ENCODE results near the gene KRTAP2-3. TPM values are rescaled to one million over a fixed set of nuclear protein-coding genes. Genes with fewer than 3 reads are reported as not detected.
"Not testable (repeated sequence)": the region's sequence is repeated elsewhere in the genome, so short reads cannot be mapped to it uniquely, and the experiment has no call there.

The KRTAP2-3 gene
- total RNA-seq, 2 experiments from 2014 or later = not detected

DNA sequence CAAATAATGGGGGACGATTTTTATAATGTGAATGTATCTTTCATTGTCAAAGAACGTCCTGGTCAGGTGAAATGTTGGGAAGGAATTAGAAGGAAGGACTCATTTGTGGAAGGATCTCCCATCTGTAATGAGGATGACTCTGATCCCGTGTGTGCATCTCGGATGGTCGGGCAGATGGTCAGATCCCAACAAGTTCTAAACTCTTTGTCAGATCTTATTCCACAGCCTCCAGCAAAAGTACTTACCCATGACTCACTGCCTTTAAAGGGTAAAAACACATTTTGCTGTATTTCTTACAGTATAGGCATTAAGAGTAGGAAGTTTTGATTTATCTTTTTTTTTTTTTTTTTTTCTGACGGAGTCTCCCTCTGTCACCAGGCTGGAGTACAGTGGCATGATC lies 38.6 kb upstream of the KRTAP2-3 start:
- no peaks in the 10 kb centered on the region for H4K20me1 ChIP-seq (ENCODE audit: insufficient read depth, low read length)
- BruUV-seq (replicated peaks) = no TSS peak
- no peak overlapping the region for H3K27ac ChIP-seq (ENCODE audit: low read depth, low read length, poor library complexity, severe bottlenecking)
- intact Hi-C loops (cut with micrococcal nuclease; ENCODE audit: unreplicated experiment) = no loop called here
- no peaks in the 10 kb centered on the region for H3K9me3 ChIP-seq (ENCODE audit: low read length)
- no peak overlapping the region for H3K4me3 ChIP-seq (ENCODE audit: low read depth, low read length, poor library complexity, severe bottlenecking)
- no peaks in the 10 kb centered on the region for H3K36me3 ChIP-seq (ENCODE audit: insufficient read depth, low read length)
- no peak for DNase-seq (ENCODE audit: low spot score)
- no peak overlapping the region for H3K4me2 ChIP-seq (ENCODE audit: low read length)
- CTCF ChIA-PET (ENCODE audit: unreplicated experiment) = no interaction called here
- no peaks in the 10 kb centered on the region for H3K9me2 ChIP-seq (ENCODE audit: insufficient read depth, low read length)
- POLR2A ChIA-PET = no interaction called here
- no peaks in the 10 kb centered on the region for H3K4me1 ChIP-seq (ENCODE audit: insufficient read depth, low read length, poor library complexity, severe bottlenecking)
- no peak for TF ChIP-seq EZH2phosphoT487 (IDR thresholded peaks at IDR 0.05; ENCODE audit: borderline replicate concordance, low read depth, low read length)
- TF ChIP-seq, protein P1, sequence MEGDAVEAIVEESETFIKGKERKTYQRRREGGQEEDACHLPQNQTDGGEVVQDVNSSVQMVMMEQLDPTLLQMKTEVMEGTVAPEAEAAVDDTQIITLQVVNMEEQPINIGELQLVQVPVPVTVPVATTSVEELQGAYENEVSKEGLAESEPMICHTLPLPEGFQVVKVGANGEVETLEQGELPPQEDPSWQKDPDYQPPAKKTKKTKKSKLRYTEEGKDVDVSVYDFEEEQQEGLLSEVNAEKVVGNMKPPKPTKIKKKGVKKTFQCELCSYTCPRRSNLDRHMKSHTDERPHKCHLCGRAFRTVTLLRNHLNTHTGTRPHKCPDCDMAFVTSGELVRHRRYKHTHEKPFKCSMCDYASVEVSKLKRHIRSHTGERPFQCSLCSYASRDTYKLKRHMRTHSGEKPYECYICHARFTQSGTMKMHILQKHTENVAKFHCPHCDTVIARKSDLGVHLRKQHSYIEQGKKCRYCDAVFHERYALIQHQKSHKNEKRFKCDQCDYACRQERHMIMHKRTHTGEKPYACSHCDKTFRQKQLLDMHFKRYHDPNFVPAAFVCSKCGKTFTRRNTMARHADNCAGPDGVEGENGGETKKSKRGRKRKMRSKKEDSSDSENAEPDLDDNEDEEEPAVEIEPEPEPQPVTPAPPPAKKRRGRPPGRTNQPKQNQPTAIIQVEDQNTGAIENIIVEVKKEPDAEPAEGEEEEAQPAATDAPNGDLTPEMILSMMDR (conservative IDR thresholded peaks at IDR 0.05; ENCODE audit: low read length) = no peak
- no peak overlapping the region for H2AFZ ChIP-seq (ENCODE audit: low read length)
- H3K79me2 ChIP-seq (ENCODE audit: insufficient read depth, low read depth, low read length) = no peaks in the 10 kb centered on the region

DNA sequence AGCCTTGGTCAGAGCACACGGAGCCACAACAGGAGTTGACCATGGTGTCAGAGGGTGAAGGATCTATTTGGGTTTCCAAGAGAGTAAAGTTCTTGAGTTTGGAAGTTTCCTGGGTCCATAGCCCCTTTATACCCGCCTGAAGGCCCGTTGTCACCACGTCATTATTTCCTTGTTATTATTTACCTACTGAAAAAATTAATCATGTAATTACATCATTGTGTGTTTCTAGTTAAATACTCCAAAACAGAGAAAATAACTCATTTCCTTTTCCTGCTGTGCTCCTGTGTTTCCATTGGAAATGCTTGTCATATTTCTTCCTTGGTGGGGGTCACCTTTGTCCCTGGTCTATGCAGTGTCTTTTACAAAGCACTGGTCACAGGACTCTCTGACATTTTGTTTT lies 38.1 kb upstream of the KRTAP2-3 start, which contains the start of gene KRTAP4-8:
TSS of gene KRTAP4-8 (minus strand) at position 101 of the 400 bp plus-strand sequence. CDS start at position 43, 58 bp downstream.
- H4K20me1 ChIP-seq (ENCODE audit: insufficient read depth, low read length) = no peaks in the 10 kb centered on the region
- CTCF ChIA-PET (ENCODE audit: unreplicated experiment) = no interaction called here

DNA sequence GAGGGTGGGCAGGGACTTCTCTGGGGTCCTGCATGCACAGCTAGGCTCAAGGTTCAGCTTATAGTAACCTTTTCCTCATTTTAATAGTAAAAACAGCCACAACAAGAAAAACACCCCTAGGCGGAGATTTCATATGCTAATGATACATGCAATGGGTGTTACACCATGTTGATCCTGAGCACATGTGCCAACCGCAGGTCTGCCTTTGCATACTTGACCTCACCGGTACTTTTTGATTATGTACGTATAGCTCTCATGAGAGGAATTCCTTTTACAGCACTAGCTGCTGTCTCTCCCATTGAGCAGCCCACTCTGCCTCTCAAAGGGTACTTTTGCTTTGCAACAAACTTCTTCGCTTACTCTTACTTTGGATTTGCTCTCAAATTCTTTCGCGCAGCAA lies 36.1 kb upstream of the KRTAP2-3 start:
- POLR2A ChIA-PET = no interaction called here
- H2AFZ ChIP-seq (ENCODE audit: low read length) = no peak overlapping the region

More for the DNA sequence above, 38.1 kb upstream of the KRTAP2-3 start, which contains the start of gene KRTAP4-8:
- H3K4me3 ChIP-seq (ENCODE audit: low read depth, low read length, poor library complexity, severe bottlenecking) = no peak within 1 kb of the TSS
- no peaks in the 10 kb centered on the region for H3K36me3 ChIP-seq (ENCODE audit: insufficient read depth, low read length)
- intact Hi-C loops (cut with micrococcal nuclease; ENCODE audit: unreplicated experiment) = no loop called here
- no peak within 1 kb of the TSS for H2AFZ ChIP-seq (ENCODE audit: low read length)
- no peak within 1 kb of the TSS for H3K4me2 ChIP-seq (ENCODE audit: low read length)
- no peak within 1 kb of the TSS for H3K27ac ChIP-seq (ENCODE audit: low read depth, low read length, poor library complexity, severe bottlenecking)
- no peaks in the 10 kb centered on the region for H3K4me1 ChIP-seq (ENCODE audit: insufficient read depth, low read length, poor library complexity, severe bottlenecking)
- H3K79me2 ChIP-seq (ENCODE audit: insufficient read depth, low read depth, low read length) = no peaks in the 10 kb centered on the region
- no peaks in the 10 kb centered on the region for H3K9me2 ChIP-seq (ENCODE audit: insufficient read depth, low read length)
- TF ChIP-seq, protein P1 (conservative IDR thresholded peaks at IDR 0.05; ENCODE audit: low read length) = no peak
- TF ChIP-seq EZH2phosphoT487 (IDR thresholded peaks at IDR 0.05; ENCODE audit: borderline replicate concordance, low read depth, low read length) = no peak
- no peaks in the 10 kb centered on the region for H3K9me3 ChIP-seq (ENCODE audit: low read length)
- DNase-seq (ENCODE audit: low spot score) = no peak
- POLR2A ChIA-PET = no interaction called here
- no TSS peak for BruUV-seq (replicated peaks)

DNA sequence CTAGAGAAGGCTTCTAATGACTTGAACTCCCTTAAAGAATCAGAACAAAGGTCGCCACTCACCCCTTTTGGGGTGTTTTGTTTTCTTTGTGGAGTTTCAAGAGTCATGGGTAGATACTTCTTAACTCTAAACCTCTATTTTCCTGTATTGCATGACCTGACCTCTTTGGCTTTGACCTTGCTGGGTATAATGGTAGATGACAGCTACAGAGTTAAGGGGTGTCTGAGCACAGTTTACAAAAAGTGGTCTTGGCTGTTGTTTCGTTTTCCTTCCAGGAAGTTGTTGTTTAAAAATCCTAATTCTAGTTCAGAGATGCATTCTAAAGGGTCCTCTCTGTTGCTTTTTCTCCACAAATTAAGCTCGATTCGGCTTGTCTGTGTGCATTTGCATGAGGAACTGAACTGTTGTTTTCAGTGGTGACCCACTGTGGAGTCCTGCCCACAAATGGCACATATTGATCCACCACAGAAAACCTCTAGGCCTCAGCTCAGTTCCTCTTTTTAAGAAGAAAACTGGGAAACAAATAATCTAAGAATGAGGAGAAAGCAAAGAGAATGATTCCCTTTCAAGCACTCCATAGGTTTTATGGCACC lies 28.9 kb upstream of the KRTAP2-3 start:
- H3K9me3 ChIP-seq (ENCODE audit: low read length) = not testable (repeated sequence)

More for the DNA sequence above, 36.1 kb upstream of the KRTAP2-3 start:
- TF ChIP-seq EZH2phosphoT487 (IDR thresholded peaks at IDR 0.05; ENCODE audit: borderline replicate concordance, low read depth, low read length) = no peak
- TF ChIP-seq, protein P1 (conservative IDR thresholded peaks at IDR 0.05; ENCODE audit: low read length) = no peak
- Histone ChIP-seq H3K9me3 (ENCODE audit: low read length) (no peaks in the 10 kb centered on the region), H3K4me1 (ENCODE audit: insufficient read depth, low read length, poor library complexity, severe bottlenecking) (no peaks in the 10 kb centered on the region), H4K20me1 (ENCODE audit: insufficient read depth, low read length) (no peaks in the 10 kb centered on the region), H3K27ac (ENCODE audit: low read depth, low read length, poor library complexity, severe bottlenecking) (no peak overlapping the region), H3K4me3 (ENCODE audit: low read depth, low read length, poor library complexity, severe bottlenecking) (no peak overlapping the region), H3K79me2 (ENCODE audit: insufficient read depth, low read depth, low read length) (no peaks in the 10 kb centered on the region), H3K36me3 (ENCODE audit: insufficient read depth, low read length) (no peaks in the 10 kb centered on the region), H3K9me2 (ENCODE audit: insufficient read depth, low read length) (no peaks in the 10 kb centered on the region), H3K4me2 (ENCODE audit: low read length) (no peak overlapping the region)
- intact Hi-C loops (cut with micrococcal nuclease; ENCODE audit: unreplicated experiment) = no loop called here
- CTCF ChIA-PET (ENCODE audit: unreplicated experiment) = no interaction called here
- DNase-seq (ENCODE audit: low spot score) = no peak
- no TSS peak for BruUV-seq (replicated peaks)

More for the DNA sequence above, 28.9 kb upstream of the KRTAP2-3 start:
- H3K4me3 ChIP-seq (ENCODE audit: low read depth, low read length, poor library complexity, severe bottlenecking); POLR2A ChIA-PET; intact Hi-C loops (cut with micrococcal nuclease; ENCODE audit: unreplicated experiment); H4K20me1 ChIP-seq (ENCODE audit: insufficient read depth, low read length); DNase-seq (ENCODE audit: low spot score); CTCF ChIA-PET (ENCODE audit: unreplicated experiment); H3K4me1 ChIP-seq (ENCODE audit: insufficient read depth, low read length, poor library complexity, severe bottlenecking); H3K79me2 ChIP-seq (ENCODE audit: insufficient read depth, low read depth, low read length); H3K4me2 ChIP-seq (ENCODE audit: low read length); H2AFZ ChIP-seq (ENCODE audit: low read length); H3K9me2 ChIP-seq (ENCODE audit: insufficient read depth, low read length); BruUV-seq (replicated peaks); H3K27ac ChIP-seq (ENCODE audit: low read depth, low read length, poor library complexity, severe bottlenecking); H3K36me3 ChIP-seq (ENCODE audit: insufficient read depth, low read length): not testable (repeated sequence)

All from OCI-LY7 (cell line).